ENCODE measurements around the gene GRIK3.
"Not testable (repeated sequence)": the region's sequence is repeated elsewhere in the genome, so short reads cannot be mapped to it uniquely, and the experiment has no call there.

The GRIK3 gene

GRCh38 chr1:36776256-36776655 is 258.1 kb downstream of the GRIK3 start:
- DNase-seq: no peak

GRCh38 chr1:36775716-36776115 is 258.6 kb downstream of the GRIK3 start:
- no peak for DNase-seq

- no peak for DNase-seq
Observed at GRCh38 chr1:36773827-36774541, 260.3 kb downstream of the GRIK3 start.

- no peak for DNase-seq
Observed at GRCh38 chr1:36772647-36773495, 261.4 kb downstream of the GRIK3 start.

GRCh38 chr1:36771660-36772284 is 262.5 kb downstream of the GRIK3 start:
- DNase-seq: no peak

GRCh38 chr1:36771240-36771639 is 263.1 kb downstream of the GRIK3 start:
- no peak for DNase-seq

- no peak for DNase-seq
Observed at GRCh38 chr1:36769886-36770830, 264.2 kb downstream of the GRIK3 start.

GRCh38 chr1:36768486-36769178 is 265.7 kb downstream of the GRIK3 start:
- DNase-seq: no peak

- DNase-seq: not testable (repeated sequence)
Observed at GRCh38 chr1:36767429-36767828, 266.9 kb downstream of the GRIK3 start.

GRCh38 chr1:36766481-36766880 is 267.8 kb downstream of the GRIK3 start:
- no peak for DNase-seq

GRCh38 chr1:36765785-36766300 is 268.5 kb downstream of the GRIK3 start:
- no peak for DNase-seq

- no peak for DNase-seq
Observed at GRCh38 chr1:36764798-36765197, 269.5 kb downstream of the GRIK3 start.

- no peak for DNase-seq
Observed at GRCh38 chr1:36763771-36764170, 270.5 kb downstream of the GRIK3 start.

GRCh38 chr1:36762174-36762573 is 272.1 kb downstream of the GRIK3 start:
- no peak for DNase-seq

- no peak for DNase-seq
Observed at GRCh38 chr1:36761113-36761512, 273.2 kb downstream of the GRIK3 start.

- no peak for DNase-seq
Observed at GRCh38 chr1:36760081-36760480, 274.2 kb downstream of the GRIK3 start.

- no peak for DNase-seq
Observed at GRCh38 chr1:36759355-36759754, 275.0 kb downstream of the GRIK3 start.

- no peak for DNase-seq
Observed at GRCh38 chr1:36755303-36756230, 278.7 kb downstream of the GRIK3 start.

- no peak for DNase-seq
Observed at GRCh38 chr1:36754366-36754765, 279.9 kb downstream of the GRIK3 start.

- no peak for DNase-seq
Observed at GRCh38 chr1:36753451-36753850, 280.9 kb downstream of the GRIK3 start.
